ENCODE results near the gene FAM89B.

- TF ChIP-seq MAX (IDR thresholded peaks at IDR 0.05): no peak
- no peak for TF ChIP-seq ZBTB7A (IDR thresholded peaks at IDR 0.05; ENCODE audit: low read depth)
- TF ChIP-seq TAF1 (IDR thresholded peaks at IDR 0.05; ENCODE audit: low read depth): no peak
- TF ChIP-seq REST (IDR thresholded peaks at IDR 0.05; ENCODE audit: low read depth): no peak
- TF ChIP-seq USF1 (IDR thresholded peaks at IDR 0.05): no peak
- no peak for TF ChIP-seq CEBPB (IDR thresholded peaks at IDR 0.05)
- TF ChIP-seq NFIC (IDR thresholded peaks at IDR 0.05): no peak
Measured at GRCh38 chr11:65554842-65555430, 17.4 kb upstream of the FAM89B start.

Measured in Ishikawa (cell line).